DOHH2 (cell line): ENCODE data around the gene FILIP1.

ENCODE experiments used
- H3F3A ChIP-seq: fragments of 200-600 bp; sonication (generic), shearing (Covaris generic); 2 replicates; pipeline ENCODE4 v1.6.0; 2016; ENCODE audit warnings: antibody characterized with exemption, mild to moderate bottlenecking; ENCODE audit not compliant: control insufficient read depth, insufficient read depth
- H3K27ac ChIP-seq: fragments of 200-600 bp; sonication (generic); 2 replicates; pipeline ENCODE4 v1.5.1; 2014; ENCODE audit warnings: low read depth, mild to moderate bottlenecking, low read length, moderate library complexity
- H3K27me3 ChIP-seq: fragments of 200-600 bp; sonication (generic); 2 replicates; pipeline ENCODE4 v1.6.1; 2014; ENCODE audit warnings: mild to moderate bottlenecking, low read length, mixed read lengths; ENCODE audit not compliant: control insufficient read depth
- H3K36me3 ChIP-seq: fragments of 200-600 bp; sonication (generic); 2 replicates; pipeline ENCODE4 v1.6.1; 2014; ENCODE audit warnings: mild to moderate bottlenecking, low read length, moderate library complexity, mixed read lengths; ENCODE audit not compliant: control insufficient read depth
- H3K4me1 ChIP-seq: fragments of 200-600 bp; sonication (generic); 2 replicates; pipeline ENCODE4 v1.6.1; 2014; ENCODE audit warnings: mild to moderate bottlenecking, low read length, mixed read lengths; ENCODE audit not compliant: control insufficient read depth
- H3K4me2 ChIP-seq: fragments of 200-600 bp; sonication (generic); 2 replicates; pipeline ENCODE4 v1.6.0; 2014; ENCODE audit warnings: mild to moderate bottlenecking, low read length, moderate library complexity
- H3K4me3 ChIP-seq: fragments of 200-600 bp; sonication (generic); 2 replicates; pipeline ENCODE4 v1.5.1; 2014; ENCODE audit warnings: mild to moderate bottlenecking, low read length, mixed read lengths
- H3K79me2 ChIP-seq: fragments of 200-600 bp; sonication (generic); 2 replicates; pipeline ENCODE4 v1.6.1; 2014; ENCODE audit warnings: mild to moderate bottlenecking, low read length, mixed read lengths; ENCODE audit not compliant: control insufficient read depth
- H3K9me2 ChIP-seq: fragments of 200-600 bp; sonication (generic); replicated peaks from 2 replicates; pipeline ENCODE4 v1.6.1; 2014; ENCODE audit warnings: mild to moderate bottlenecking, low read length, mixed read lengths; ENCODE audit not compliant: control insufficient read depth
- H3K9me3 ChIP-seq: fragments of 200-600 bp; sonication (generic); 2 replicates; pipeline ENCODE4 v1.6.1; 2014; ENCODE audit warnings: antibody characterized with exemption, low read length, mixed read lengths; ENCODE audit not compliant: control insufficient read depth, insufficient read depth
- H4K20me1 ChIP-seq: fragments of 200-600 bp; sonication (generic); 2 replicates; pipeline ENCODE4 v1.6.0; 2014; ENCODE audit warnings: low read depth, mild to moderate bottlenecking, antibody characterized with exemption, low read length, moderate library complexity; ENCODE audit not compliant: control insufficient read depth, insufficient read depth
- EZH2phosphoT487 ChIP-seq: fragments of 200-600 bp; sonication (generic); IDR thresholded peaks from 2 replicates; pipeline ENCODE4 v1.6.1; 2017; ENCODE audit warnings: borderline replicate concordance, mild to moderate bottlenecking, antibody characterized with exemption, low read length, moderate library complexity, mixed read lengths
- TF ChIP-seq, protein P1 (sequence below): fragments of 200-600 bp; sonication (generic); IDR thresholded peaks from one replicate; pipeline ENCODE4 v1.5.1; 2014; ENCODE audit warnings: antibody characterized with exemption, mild to moderate bottlenecking, low read depth, low read length; ENCODE audit not compliant: poor library complexity, severe bottlenecking

FILIP1 gene

DNA sequence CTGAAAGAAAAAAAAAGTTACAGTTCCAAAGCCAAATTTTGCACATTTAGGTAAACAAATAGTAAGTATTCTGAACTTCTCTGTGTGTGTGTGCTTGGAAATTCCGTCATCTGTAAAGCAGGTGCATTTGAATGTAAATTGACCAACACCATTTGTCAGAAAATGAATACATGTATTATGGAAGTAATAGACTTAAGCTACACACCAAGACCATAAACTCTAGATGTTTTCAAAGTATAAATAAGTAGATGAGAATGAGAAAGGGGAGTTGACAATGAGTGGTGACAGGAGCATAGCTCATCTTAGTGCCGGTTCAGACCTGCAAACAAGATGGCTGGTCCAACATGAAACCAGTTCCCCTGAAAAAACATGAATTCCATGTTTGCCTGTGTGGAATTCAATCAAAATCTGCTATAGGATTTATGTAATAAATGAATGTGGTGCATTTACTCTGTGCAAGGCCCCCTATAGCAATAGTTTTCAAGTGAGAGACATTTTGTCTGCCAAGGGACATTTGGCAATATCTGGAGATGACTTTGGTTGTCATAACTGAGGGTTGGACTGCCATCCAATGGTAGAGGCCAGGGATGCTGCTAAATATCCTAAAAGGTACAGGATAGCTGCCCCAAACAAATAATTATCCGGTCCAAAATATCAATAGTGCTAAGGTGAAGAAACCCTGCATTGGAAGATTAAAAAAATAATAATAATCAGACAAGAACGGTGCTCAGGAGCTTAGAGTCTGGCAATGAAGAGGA lies 11.0 kb upstream of the FILIP1 start:
- Histone ChIP-seq H3K27ac (no peak overlapping the region), H3K9me2 (no peaks in the 10 kb centered on the region), H3K4me1 (no peaks in the 10 kb centered on the region), H3K79me2 (no peaks in the 10 kb centered on the region), H3K4me2 (no peak overlapping the region), H3K9me3 (no peaks in the 10 kb centered on the region), H3K36me3 (no peaks in the 10 kb centered on the region), H3F3A (no peaks in the 10 kb centered on the region), H3K4me3 (no peak overlapping the region), H3K27me3 (0 out of 2 replicates have a peak, but pooled peaks cover 4% of the 10 kb centered on the region), H4K20me1 (no peaks in the 10 kb centered on the region)
- TF ChIP-seq, protein P1, sequence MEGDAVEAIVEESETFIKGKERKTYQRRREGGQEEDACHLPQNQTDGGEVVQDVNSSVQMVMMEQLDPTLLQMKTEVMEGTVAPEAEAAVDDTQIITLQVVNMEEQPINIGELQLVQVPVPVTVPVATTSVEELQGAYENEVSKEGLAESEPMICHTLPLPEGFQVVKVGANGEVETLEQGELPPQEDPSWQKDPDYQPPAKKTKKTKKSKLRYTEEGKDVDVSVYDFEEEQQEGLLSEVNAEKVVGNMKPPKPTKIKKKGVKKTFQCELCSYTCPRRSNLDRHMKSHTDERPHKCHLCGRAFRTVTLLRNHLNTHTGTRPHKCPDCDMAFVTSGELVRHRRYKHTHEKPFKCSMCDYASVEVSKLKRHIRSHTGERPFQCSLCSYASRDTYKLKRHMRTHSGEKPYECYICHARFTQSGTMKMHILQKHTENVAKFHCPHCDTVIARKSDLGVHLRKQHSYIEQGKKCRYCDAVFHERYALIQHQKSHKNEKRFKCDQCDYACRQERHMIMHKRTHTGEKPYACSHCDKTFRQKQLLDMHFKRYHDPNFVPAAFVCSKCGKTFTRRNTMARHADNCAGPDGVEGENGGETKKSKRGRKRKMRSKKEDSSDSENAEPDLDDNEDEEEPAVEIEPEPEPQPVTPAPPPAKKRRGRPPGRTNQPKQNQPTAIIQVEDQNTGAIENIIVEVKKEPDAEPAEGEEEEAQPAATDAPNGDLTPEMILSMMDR: no peak
- TF ChIP-seq EZH2phosphoT487: no peak

DNA sequence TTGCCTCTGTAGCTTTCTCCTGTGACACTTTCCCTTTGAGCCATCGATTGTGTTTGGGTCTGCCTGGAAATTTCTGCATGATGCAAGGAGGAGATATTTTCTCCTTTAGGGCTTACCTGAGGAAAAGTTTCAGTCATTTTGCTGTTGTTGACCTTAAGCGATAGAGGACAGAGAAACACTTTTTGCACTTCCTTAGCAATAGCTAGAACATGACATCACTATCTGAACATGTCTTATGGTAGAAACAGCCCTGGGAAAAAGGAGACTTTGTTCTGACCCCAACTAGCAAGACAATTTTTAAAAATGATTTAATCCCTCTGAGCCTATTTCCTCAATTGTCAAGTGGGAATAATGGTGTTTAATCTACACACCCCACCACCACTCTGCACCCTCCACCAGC lies 9.7 kb upstream of the FILIP1 start:
- no peak overlapping the region for H3K4me2 ChIP-seq
- H3K36me3 ChIP-seq: no peaks in the 10 kb centered on the region
- H3K27ac ChIP-seq: no peak overlapping the region
- no peaks in the 10 kb centered on the region for H3F3A ChIP-seq
- H3K4me3 ChIP-seq: no peak overlapping the region
- H3K9me2 ChIP-seq: no peaks in the 10 kb centered on the region
- no peaks in the 10 kb centered on the region for H3K9me3 ChIP-seq
- 0 out of 2 replicates have a peak, but pooled peaks cover 6% of the 10 kb centered on the region for H3K27me3 ChIP-seq
- TF ChIP-seq EZH2phosphoT487: no peak
- TF ChIP-seq, protein P1: no peak
- no peaks in the 10 kb centered on the region for H3K79me2 ChIP-seq
- H4K20me1 ChIP-seq: no peaks in the 10 kb centered on the region
- H3K4me1 ChIP-seq: no peaks in the 10 kb centered on the region

DNA sequence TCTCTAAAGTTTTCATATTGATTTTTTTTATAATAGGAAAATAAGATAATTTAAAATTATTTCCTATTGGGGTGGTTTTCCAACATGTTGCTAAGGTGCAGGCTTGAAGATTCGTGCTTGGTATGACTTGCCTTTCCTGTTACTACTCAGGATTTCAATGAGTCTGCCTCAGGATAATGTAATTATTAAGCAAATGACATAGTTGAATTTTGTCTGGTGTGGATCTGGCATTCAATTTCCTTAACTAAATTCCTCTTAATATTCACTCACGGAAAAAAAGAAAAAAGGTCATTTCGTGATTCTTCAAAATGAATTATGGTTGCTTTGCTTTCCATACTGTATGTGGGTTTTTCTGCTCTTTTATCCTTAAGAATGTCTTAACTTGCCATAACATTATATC lies 9.3 kb upstream of the FILIP1 start:
- no peak overlapping the region for H3K4me2 ChIP-seq
- no peak for TF ChIP-seq EZH2phosphoT487
- TF ChIP-seq, protein P1: no peak
- H3K27ac ChIP-seq: no peak overlapping the region

More for the DNA sequence above, 9.3 kb upstream of the FILIP1 start:
- Histone ChIP-seq H3K79me2 (no peaks in the 10 kb centered on the region), H3K4me1 (no peaks in the 10 kb centered on the region), H3F3A (no peaks in the 10 kb centered on the region), H3K36me3 (no peaks in the 10 kb centered on the region), H4K20me1 (no peaks in the 10 kb centered on the region), H3K4me3 (no peak overlapping the region), H3K9me2 (no peaks in the 10 kb centered on the region), H3K27me3 (0 out of 2 replicates have a peak, but pooled peaks cover 6% of the 10 kb centered on the region), H3K9me3 (no peaks in the 10 kb centered on the region)
